Measurements from ENCODE around the gene SLC6A7.
"Not testable (repeated sequence)": the region's sequence is repeated elsewhere in the genome, so short reads cannot be mapped to it uniquely, and the experiment has no call there.

Gene SLC6A7

GRCh38 chr5:150219861-150220260 lies 30.0 kb downstream of the SLC6A7 start:
- no peak for DNase-seq

- no peak for DNase-seq
These were observed 31.6 kb downstream of the SLC6A7 start for GRCh38 chr5:150221471-150221870.

GRCh38 chr5:150222906-150223305 lies 33.0 kb downstream of the SLC6A7 start:
- DNase-seq: no peak

GRCh38 chr5:150223474-150223873 lies 33.6 kb downstream of the SLC6A7 start:
- no peak for DNase-seq

- DNase-seq: peak; percentile 39
These were observed 34.7 kb downstream of the SLC6A7 start for GRCh38 chr5:150224483-150225027.

GRCh38 chr5:150227036-150227435 lies 37.2 kb downstream of the SLC6A7 start:
- no peak for DNase-seq

- no peak for DNase-seq
These were observed 37.9 kb downstream of the SLC6A7 start for GRCh38 chr5:150227606-150228273.

- no peak for DNase-seq
These were observed 39.7 kb downstream of the SLC6A7 start for GRCh38 chr5:150229571-150229970.

GRCh38 chr5:150230842-150231241 lies 41.0 kb downstream of the SLC6A7 start:
- no peak for DNase-seq

- DNase-seq: not testable (repeated sequence)
These were observed 43.8 kb downstream of the SLC6A7 start for GRCh38 chr5:150233706-150234105.

- DNase-seq: no peak
These were observed 45.0 kb downstream of the SLC6A7 start for GRCh38 chr5:150234576-150235499.

- DNase-seq: no peak
These were observed 45.6 kb downstream of the SLC6A7 start for GRCh38 chr5:150235500-150235854.

- DNase-seq: no peak
These were observed 46.5 kb downstream of the SLC6A7 start for GRCh38 chr5:150236313-150236712.

- no peak for DNase-seq
These were observed 47.3 kb downstream of the SLC6A7 start for GRCh38 chr5:150236981-150237754.

- no peak for DNase-seq
These were observed 48.8 kb downstream of the SLC6A7 start for GRCh38 chr5:150238646-150239045.

- DNase-seq: no peak
These were observed 49.4 kb downstream of the SLC6A7 start for GRCh38 chr5:150239099-150239793.

GRCh38 chr5:150239794-150240122 lies 49.9 kb downstream of the SLC6A7 start:
- DNase-seq: no peak

- no peak for DNase-seq
These were observed 51.7 kb downstream of the SLC6A7 start for GRCh38 chr5:150241298-150242160.

- DNase-seq: no peak
These were observed 52.5 kb downstream of the SLC6A7 start for GRCh38 chr5:150242251-150242894.

GRCh38 chr5:150243590-150243989 lies 53.7 kb downstream of the SLC6A7 start:
- no peak for DNase-seq

- DNase-seq: no peak
These were observed 54.3 kb downstream of the SLC6A7 start for GRCh38 chr5:150244209-150244608.
